ENCODE measurements around the gene TOM1L2. TPM values are rescaled to one million over a fixed set of nuclear protein-coding genes. Genes with fewer than 3 reads are reported as not detected.

Gene TOM1L2
- total and polyA plus RNA-seq, 2 of the 4 experiments (the other 2 are of a cell fraction) = 34.4 to 51.7 TPM

DNA sequence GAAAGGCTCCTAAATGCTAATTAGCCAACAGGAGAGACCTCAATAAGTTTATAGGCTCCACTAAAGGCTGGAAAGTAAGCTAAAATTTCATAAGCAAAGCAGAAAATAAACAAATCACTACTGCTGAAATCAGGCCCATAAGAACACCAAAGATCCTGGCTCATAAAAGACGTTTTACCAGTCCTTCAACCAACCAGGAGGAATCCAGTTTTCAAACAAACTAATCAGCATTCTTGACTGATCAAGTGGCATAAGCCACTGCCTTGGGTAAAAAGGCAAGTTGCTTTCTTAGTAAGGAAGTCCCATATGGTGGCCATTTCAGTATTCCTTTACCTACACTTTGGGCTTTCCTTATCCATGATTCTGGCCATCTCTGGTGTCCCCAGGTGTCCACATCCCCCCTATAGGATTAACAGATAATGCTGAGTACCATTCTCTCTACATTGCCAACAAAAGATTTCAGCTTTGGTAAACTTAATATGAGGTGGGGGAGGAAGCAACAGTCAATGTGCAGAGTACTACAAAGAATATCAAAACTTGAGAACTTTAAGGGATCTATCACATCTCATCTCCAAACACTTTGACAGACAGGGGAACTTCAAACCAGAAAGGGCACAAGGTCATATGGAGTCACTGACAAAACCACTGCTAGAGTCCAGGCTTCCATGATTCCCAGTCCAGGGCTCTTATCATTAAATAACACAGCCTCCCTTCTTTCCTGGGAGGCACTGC, 1.3 kb downstream of the TOM1L2 start:
- Histone ChIP-seq H3K9me1 (ENCODE audit: insufficient read depth, low read length) (peaks cover 11% of the 10 kb centered on the region), H3K9ac (ENCODE audit: low read depth, low read length) (no peak overlapping the region), H3K9me3 (ENCODE audit: control insufficient read depth, insufficient read depth, low read length) (no peaks in the 10 kb centered on the region), H2BK20ac (ENCODE audit: low read depth, low read length) (no peak overlapping the region), H3K27ac (ENCODE audit: insufficient read depth, low read length) (no peak overlapping the region), H2BK15ac (ENCODE audit: low read depth, low read length) (no peak overlapping the region), H3K4me1 (ENCODE audit: control insufficient read depth, insufficient read depth, low read length) (peaks cover 13% of the 10 kb centered on the region), H2BK5ac (ENCODE audit: low read depth, low read length, poor library complexity, severe bottlenecking) (no peak overlapping the region), H2BK120ac (ENCODE audit: low read depth, low read length) (no peak overlapping the region), H3K27me3 (ENCODE audit: control insufficient read depth, insufficient read depth, low read length) (no peaks in the 10 kb centered on the region), H3K79me1 (ENCODE audit: low read depth in 1 of 2, low read length in 2 of 2) (peaks cover 13 to 52% of the 10 kb centered on the region in 2 experiments), H4K8ac (ENCODE audit: low read depth in 2 of 2, low read length in 2 of 2) (no peak overlapping the region), H4K20me1 (ENCODE audit: insufficient read depth, low read length) (peaks cover 26% of the 10 kb centered on the region; the same call in 1 of the 2 replicates), H3K4me3 (ENCODE audit: insufficient read depth, low read depth, low read length) (peak overlapping the region; percentile 60), H4K91ac (ENCODE audit: insufficient read depth, low read depth, low read length) (no peak overlapping the region), H2AK5ac (ENCODE audit: low read depth, low read length) (no peak overlapping the region), H3K56ac (ENCODE audit: extremely low read depth, insufficient read depth, low read length) (no peak overlapping the region), H3K4ac (ENCODE audit: low read depth, low read length) (no peak overlapping the region), H3K36me3 (ENCODE audit: control insufficient read depth, insufficient read depth, low read length) (no peaks in the 10 kb centered on the region), H3K4me2 (ENCODE audit: low read depth, low read length) (peak overlapping the region; percentile 87), H3K23ac (ENCODE audit: low read depth, low read length) (peak overlapping the region; percentile 50), H2AK9ac (replicated peaks; ENCODE audit: low read depth, low read length, poor library complexity) (no peak overlapping the region), H3K18ac (ENCODE audit: low read depth, low read length) (no peak overlapping the region), H3K14ac (replicated peaks; ENCODE audit: low read depth, low read length) (no peak overlapping the region), H4K5ac (ENCODE audit: low read depth, low read length) (no peak overlapping the region; the same call in 1 of the 2 replicates), H2AFZ (replicated peaks; ENCODE audit: low read length, poor library complexity) (no peak overlapping the region)
- BruUV-seq (replicated peaks) = no TSS peak
- ChIA-PET POLR2A (ENCODE audit: unreplicated experiment) (no interaction called here), CTCF (no interaction called here)
- WGBS, 2 experiments (ENCODE audit: extremely low coverage in 2 of 2, insufficient read length in 1 of 2) = no CpG with 5 or more reads among the region's 1 CpG
- TF ChIP-seq POLR2A (IDR thresholded peaks at IDR 0.05; ENCODE audit: low read depth, low read length) (no peak), CHD1 (IDR thresholded peaks at IDR 0.05; ENCODE audit: low read depth, low read length) (no peak), MAZ (IDR thresholded peaks at IDR 0.05; ENCODE audit: borderline replicate concordance, low read depth, low read length) (no peak), RCOR1 (IDR thresholded peaks at IDR 0.05; ENCODE audit: insufficient replicate concordance, low read length) (no peak), BHLHE40 (IDR thresholded peaks at IDR 0.05; ENCODE audit: low read depth, low read length) (no peak), SMC3 (IDR thresholded peaks at IDR 0.05; ENCODE audit: low read depth, low read length) (no peak), FOS (IDR thresholded peaks at IDR 0.05; ENCODE audit: low read depth, low read length) (no peak), MAFK (IDR thresholded peaks at IDR 0.05; ENCODE audit: low read depth, low read length) (no peak), NFE2L2 (IDR thresholded peaks at IDR 0.05; ENCODE audit: low read depth, low read length) (no peak), CEBPB (IDR thresholded peaks at IDR 0.05; ENCODE audit: low read depth, low read length) (no peak), RAD21 (IDR thresholded peaks at IDR 0.05; ENCODE audit: low read length) (no peak), RFX5 (IDR thresholded peaks at IDR 0.05; ENCODE audit: low read depth, low read length) (no peak), MXI1 (IDR thresholded peaks at IDR 0.05; ENCODE audit: borderline replicate concordance, low read depth, low read length) (no peak)
- TF ChIP-seq, protein P1, sequence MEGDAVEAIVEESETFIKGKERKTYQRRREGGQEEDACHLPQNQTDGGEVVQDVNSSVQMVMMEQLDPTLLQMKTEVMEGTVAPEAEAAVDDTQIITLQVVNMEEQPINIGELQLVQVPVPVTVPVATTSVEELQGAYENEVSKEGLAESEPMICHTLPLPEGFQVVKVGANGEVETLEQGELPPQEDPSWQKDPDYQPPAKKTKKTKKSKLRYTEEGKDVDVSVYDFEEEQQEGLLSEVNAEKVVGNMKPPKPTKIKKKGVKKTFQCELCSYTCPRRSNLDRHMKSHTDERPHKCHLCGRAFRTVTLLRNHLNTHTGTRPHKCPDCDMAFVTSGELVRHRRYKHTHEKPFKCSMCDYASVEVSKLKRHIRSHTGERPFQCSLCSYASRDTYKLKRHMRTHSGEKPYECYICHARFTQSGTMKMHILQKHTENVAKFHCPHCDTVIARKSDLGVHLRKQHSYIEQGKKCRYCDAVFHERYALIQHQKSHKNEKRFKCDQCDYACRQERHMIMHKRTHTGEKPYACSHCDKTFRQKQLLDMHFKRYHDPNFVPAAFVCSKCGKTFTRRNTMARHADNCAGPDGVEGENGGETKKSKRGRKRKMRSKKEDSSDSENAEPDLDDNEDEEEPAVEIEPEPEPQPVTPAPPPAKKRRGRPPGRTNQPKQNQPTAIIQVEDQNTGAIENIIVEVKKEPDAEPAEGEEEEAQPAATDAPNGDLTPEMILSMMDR (conservative IDR thresholded peaks at IDR 0.05; ENCODE audit: low read depth, low read length) = no peak
- TF ChIP-seq, protein P2, sequence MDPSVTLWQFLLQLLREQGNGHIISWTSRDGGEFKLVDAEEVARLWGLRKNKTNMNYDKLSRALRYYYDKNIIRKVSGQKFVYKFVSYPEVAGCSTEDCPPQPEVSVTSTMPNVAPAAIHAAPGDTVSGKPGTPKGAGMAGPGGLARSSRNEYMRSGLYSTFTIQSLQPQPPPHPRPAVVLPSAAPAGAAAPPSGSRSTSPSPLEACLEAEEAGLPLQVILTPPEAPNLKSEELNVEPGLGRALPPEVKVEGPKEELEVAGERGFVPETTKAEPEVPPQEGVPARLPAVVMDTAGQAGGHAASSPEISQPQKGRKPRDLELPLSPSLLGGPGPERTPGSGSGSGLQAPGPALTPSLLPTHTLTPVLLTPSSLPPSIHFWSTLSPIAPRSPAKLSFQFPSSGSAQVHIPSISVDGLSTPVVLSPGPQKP (IDR thresholded peaks at IDR 0.05; ENCODE audit: borderline replicate concordance, low read depth, low read length) = no peak
- TF ChIP-seq, protein P3, sequence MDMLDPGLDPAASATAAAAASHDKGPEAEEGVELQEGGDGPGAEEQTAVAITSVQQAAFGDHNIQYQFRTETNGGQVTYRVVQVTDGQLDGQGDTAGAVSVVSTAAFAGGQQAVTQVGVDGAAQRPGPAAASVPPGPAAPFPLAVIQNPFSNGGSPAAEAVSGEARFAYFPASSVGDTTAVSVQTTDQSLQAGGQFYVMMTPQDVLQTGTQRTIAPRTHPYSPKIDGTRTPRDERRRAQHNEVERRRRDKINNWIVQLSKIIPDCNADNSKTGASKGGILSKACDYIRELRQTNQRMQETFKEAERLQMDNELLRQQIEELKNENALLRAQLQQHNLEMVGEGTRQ (IDR thresholded peaks at IDR 0.05; ENCODE audit: low read depth, low read length) = no peak
- intact Hi-C loops (cut with micrococcal nuclease) (loop anchor here (5.0 kb wide), 2 partner anchors 49 to 61 kb away; no protein-coding TSS in a partner anchor), in situ Hi-C loops (cut with MboI; ENCODE audit: low sequenced_read_pairs) (no loop called here), dilution Hi-C loops (cut with HindIII; ENCODE audit: low sequenced_read_pairs, unreplicated experiment) (no loop called here)
- DNase-seq = no peak
- no peak for ATAC-seq (ENCODE audit: low read depth)

Measured in IMR-90 (cell line).